ENCODE results near the gene SPATA20.

DNA sequence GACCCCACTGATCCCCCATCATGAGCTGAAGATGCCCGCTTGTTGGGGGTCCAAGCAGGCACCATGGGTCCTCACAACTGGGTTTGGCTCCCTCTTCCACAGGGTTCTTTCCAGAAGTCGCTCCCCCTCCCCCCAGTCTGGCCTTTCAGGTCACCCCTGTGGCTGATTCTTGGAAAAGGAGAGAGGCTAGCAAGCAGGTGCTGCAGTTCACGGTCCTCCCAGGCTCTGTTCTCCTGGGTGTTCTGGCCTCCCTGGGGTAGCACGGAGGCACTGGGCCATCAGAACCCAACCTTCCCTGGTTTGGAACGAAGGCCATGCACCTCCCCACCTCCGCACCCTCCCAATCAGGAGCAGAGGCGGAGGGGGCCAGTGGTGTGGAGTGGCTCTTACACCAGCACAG, 32.4 kb downstream of the SPATA20 start:
- TF ChIP-seq, protein P1, sequence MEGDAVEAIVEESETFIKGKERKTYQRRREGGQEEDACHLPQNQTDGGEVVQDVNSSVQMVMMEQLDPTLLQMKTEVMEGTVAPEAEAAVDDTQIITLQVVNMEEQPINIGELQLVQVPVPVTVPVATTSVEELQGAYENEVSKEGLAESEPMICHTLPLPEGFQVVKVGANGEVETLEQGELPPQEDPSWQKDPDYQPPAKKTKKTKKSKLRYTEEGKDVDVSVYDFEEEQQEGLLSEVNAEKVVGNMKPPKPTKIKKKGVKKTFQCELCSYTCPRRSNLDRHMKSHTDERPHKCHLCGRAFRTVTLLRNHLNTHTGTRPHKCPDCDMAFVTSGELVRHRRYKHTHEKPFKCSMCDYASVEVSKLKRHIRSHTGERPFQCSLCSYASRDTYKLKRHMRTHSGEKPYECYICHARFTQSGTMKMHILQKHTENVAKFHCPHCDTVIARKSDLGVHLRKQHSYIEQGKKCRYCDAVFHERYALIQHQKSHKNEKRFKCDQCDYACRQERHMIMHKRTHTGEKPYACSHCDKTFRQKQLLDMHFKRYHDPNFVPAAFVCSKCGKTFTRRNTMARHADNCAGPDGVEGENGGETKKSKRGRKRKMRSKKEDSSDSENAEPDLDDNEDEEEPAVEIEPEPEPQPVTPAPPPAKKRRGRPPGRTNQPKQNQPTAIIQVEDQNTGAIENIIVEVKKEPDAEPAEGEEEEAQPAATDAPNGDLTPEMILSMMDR (IDR thresholded peaks at IDR 0.05), result no peak
- TF ChIP-seq POLR2A (IDR thresholded peaks at IDR 0.05), result no peak

All from heart left ventricle (tissue), 13 donors.